GM18873 (cell line): ENCODE data around the gene INPP5F.
"Not testable (repeated sequence)": the region's sequence is repeated elsewhere in the genome, so short reads cannot be mapped to it uniquely, and the experiment has no call there.

Experiments used
- ATAC-seq: cut with Tn5 transposase; IDR thresholded peaks from one replicate; pipeline ENCODE4 v1.9.1; 2021; ENCODE audit warnings: mild to moderate bottlenecking, moderate library complexity, moderate number of reproducible peaks; ENCODE audit not compliant: unreplicated experiment, low FRiP score

Gene INPP5F

DNA sequence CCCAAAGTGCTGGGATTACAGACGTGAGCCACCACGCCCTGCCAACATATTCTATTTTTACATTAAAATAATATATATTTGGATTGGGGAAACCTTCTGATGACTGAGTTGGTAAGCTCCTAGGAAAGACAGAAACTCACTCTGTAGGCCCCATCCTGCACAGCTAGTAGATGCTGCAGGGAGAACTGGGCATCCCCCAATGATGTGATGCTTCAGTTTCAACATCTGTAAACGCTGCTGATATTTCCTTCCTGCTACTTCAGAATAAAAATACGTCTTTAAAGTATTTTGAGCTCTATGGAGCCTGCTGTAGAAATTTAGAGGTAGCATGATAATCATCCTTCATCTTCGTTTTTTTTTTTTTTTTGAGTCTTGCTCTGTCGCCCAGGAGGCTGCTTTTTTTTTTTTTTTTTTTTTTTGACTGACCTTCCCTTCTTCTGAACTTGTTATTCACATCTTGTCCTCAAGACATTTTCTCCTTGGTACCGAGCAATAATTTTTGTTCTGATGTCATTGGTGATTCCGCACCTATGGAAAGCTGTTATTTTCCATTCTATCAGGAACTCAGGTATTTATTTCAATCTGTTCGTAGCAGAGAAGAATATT, 21.8 kb upstream of the INPP5F start:
- ATAC-seq, result no peak

DNA sequence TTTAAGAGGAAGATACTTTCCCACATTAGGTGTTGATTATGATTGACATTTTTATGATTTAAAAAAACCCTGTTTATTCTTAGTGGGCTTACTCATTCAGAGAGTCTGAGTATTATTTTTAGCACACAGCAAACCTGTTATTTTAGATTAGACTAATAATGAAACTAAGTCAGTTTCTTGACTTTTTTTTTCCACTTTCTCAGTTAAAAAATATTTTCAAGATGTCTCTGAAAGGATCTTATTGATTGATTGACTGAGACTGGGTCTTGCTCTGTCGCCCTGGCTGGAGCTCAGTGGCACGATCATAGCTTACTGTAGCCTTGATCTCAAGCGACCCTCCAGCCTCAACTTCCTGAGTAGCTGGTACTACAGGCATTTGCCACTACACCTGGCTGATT, 20.4 kb upstream of the INPP5F start:
- peak; percentile 45 for ATAC-seq

DNA sequence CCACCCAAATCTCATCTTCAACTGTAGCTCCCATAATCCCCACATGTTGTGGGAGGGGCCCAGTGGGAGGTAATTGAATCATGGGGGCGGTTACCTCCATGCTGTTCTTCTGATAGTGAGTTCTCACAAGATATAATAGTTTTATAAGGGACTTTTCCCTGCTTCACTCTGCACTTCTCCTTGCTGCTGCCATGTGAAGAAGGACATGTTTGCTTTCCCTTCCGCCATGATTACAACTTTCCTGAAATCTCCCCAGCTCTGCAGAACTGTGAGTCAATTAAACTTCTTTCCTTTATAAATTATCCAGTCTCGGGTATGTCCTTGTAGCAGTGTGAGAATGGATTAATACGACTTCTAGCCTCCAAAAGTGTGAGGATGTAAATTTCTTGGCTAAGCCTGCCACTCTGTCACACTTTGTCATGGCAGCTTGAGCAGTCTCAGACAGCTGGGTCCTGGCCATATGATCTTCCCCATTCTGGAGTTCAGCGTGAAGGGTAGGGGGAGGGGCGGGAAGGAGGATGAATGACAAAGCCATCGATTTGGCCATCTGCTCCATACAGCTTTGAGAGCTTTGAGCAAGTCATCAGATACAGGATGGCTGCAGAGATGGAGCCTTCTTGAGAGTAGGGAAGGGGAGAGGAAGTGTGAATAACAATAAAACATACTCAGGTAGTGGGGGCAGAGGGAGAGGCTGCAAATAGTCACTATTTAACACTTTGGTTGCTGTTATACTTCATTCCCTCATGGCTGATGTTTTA, 19.1 kb upstream of the INPP5F start:
- ATAC-seq, result no peak

DNA sequence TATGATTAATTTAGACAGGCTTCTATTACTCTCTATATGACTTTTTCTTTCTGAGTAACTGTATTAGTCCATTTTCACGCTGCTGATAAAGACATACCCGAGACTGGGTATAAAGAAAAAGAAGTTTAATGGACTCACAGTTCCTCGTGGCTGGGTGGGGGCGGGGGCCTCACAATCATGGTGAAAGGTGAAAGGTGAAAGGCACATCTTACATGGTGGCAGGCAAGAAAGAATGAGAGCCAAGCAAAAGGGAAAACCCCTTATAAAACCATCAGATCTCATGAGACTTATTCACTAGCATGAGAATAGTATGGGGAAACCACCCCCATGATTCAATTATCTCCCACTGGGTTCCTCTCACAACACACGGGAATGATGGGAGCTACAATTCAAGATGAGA, 18.5 kb upstream of the INPP5F start:
- ATAC-seq, result not testable (repeated sequence)

DNA sequence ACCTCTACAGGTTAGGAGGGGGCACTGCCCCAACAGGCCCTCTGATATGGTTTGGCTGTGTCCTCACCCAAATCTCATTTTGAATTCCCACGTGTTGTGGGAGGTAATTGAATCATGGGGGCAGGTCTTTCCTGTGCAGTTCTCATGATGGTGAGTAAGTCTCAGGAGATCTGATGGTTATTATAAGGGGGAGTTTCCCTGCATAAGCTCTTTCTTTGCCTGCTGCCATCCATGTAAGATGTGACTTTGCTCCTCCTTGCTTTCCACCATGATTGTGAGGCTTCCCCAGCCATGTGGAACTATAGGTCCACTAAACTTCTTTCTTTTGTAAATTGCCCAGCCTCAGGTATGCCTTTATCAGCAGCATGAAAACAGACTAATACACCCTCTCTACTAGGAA, 14.9 kb upstream of the INPP5F start:
- ATAC-seq, result not testable (repeated sequence)

DNA sequence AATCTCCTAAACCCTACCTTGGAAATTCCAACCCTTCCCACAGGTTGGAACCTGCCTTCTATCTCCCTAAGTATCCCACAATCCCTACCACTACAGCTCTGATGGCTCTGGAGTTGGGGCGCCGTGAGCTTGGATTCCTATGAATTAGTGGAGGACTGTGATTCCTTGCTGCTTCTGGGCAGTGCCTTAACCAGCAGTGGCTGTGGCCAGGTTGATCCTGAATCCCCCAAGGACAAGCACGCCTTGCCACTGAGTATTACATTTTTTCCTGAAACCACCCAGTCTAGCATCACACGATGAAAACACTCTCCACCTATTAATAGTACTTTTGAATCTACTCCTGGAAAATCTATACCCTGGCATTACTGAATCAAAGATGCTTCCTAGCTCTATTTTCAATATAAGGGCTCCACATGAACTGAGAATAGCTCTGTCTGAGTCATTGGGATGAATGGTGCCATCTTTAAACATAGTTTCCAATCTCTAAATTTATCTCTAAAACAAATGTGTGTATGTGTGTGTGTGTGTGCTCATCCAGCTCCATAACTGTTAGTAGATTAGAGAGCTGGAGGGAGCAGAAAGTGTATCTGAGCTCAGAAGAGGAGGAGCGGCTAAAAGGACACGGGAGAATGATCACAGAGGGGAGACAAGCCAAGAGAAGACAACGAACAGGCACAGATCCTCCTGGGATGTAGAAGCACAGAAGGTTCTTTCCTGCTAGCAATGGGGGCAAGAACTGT, 11.9 kb upstream of the INPP5F start:
- no peak for ATAC-seq

DNA sequence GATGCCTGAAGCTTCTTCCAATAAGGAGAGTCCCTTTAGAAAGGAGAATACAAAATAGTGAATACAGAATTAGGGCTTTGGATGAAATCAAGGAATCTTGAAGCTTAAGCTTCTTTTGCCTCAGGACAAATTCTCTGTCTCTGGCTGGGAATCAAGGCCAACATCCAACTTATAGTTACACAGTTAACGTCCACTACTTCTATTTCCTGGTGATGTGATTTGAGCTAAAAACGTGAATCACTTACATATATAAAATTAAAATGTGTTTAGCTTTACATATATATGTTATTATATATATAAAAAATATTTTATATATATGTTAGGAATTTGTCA, 11.4 kb upstream of the INPP5F start:
- ATAC-seq, result no peak

DNA sequence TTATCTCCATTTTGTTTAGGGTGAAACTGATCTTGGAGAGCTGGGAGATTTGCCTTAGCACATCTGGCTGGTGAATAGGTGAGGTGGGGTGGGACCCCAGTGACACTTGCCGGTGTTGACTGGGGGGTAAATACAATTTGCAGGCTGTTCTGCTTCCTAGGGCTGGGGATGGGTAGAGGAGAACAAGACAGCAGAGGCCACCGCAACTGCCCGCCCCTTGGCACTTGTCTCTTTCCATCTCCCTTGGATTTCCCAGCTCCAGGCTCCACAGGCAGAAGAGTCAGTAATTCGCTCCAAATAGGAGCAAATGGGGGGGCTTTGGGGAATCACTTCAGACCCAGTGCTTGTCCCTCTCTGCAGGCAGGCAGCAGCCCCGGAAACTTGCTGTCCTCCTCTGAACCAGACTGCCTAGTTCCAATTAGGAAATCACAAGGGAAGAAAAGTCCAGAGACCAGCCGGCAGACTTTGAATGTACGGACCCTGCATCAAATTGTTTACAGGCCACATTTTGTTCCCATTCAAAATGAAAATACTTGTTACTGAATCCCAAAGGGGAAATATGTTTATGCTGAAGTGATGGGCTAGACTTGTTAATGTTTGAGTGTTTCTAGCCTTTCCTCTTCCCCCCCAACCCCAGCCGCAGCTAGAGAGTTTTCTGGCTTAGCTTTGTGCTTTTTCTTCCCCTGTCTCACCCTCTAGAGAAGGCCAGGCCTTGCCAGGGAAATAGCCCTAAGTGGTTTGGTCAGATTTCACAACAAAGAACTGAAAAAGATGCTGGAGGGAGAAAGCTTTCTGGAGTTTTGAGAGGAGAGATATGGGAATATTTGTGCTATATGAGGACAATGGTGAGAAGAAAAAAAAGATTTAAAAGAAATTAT, 10.0 kb upstream of the INPP5F start:
- ATAC-seq, result no peak

DNA sequence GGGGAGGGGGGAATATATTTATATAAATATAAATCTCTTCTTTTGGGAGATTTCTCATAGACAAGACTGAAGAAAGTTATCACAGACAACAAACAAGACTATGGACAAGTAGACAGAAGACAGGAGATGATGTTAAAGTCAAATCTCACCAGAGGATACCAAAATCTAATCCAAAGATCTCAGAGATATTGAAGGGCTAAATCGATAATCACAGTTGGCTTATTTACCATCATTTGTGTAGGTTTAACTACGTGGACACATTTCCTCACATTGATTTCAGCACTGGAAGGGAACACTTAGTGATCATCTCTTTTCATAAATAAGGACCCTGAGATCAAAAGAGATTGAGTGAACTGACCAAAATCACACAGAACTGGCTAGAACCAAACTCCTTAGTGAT, 2.7 kb upstream of the INPP5F start:
- ATAC-seq, result no peak

DNA sequence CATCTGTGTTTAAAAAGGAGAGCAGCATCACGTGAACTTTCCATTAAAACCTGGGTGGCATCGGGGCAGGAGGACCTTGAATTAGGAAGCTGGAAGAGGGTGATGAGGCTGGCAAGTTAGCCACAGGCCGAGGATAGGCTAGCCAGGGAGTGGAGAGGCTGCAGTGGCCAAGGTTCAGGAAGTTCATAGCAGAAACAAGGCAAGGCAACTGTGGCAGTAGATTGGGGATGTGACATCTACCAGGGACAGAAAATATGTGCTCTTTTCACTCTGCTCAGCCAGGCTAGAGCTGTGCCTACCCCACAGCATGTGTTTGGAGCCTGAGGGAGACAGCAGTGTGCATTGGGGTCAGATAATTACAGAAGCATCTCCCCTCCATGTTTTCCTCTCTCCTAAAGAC, 2.2 kb upstream of the INPP5F start:
- no peak for ATAC-seq

DNA sequence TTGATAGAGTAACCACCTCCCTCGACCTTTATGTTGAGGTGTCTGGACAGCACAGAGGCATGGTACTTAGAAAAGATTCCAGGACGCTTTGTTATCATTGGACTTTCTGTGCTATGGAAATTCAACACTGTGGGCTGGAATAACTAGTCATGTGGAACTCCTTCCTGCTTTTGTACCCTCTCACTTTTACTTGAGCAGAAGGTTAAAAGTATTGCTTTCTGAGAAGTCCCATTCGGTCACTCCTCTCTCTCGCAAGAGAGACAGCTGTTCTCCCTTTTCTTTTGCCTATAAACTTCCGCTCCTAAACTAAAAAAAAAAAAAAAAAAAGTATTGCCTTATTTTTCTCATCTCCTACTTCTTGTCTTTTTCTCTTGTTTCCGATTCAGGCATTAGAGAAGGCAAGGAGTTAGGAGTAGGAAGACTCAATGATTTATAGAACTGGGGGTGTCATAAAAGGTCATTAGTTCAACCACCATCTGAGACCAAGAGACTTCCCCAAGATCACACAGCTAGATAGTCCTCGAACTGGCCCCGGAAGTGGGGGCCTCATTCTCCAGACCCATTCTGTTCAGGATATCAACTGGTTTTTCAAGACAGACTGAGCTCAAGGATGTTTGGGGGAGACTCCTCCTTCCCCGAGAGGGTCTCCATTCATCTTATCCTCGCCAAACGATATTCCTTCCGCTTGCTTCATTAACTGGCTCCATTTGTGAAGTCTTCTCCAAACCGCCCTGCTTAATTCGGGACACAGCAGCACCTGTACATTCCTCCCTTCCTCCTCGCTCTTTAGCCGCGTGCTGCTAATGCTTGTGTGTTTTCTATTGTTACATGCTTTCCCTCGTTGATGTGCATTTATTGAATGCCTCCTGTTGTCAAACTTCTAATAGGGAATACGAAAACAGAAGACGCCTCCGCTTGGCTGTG, 995 bp upstream of the INPP5F start:
- peak; percentile 1 for ATAC-seq

DNA sequence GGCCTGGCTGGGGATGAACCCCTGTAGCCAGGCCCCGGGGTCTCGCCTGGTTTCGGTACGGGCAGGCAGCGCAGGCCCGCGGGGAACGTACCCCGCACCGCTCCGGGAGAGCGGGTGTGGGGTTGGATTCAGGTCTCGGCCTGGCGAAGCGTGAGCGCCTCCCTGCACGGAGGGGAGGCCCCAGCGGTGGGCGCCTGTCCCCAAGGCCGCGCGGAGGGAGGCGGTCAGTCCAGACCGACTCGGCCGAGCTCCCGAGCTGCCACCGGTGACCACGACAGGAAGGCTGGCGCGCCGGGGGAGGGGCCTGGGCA, 378 bp upstream of the INPP5F start:
- ATAC-seq, result no peak

DNA sequence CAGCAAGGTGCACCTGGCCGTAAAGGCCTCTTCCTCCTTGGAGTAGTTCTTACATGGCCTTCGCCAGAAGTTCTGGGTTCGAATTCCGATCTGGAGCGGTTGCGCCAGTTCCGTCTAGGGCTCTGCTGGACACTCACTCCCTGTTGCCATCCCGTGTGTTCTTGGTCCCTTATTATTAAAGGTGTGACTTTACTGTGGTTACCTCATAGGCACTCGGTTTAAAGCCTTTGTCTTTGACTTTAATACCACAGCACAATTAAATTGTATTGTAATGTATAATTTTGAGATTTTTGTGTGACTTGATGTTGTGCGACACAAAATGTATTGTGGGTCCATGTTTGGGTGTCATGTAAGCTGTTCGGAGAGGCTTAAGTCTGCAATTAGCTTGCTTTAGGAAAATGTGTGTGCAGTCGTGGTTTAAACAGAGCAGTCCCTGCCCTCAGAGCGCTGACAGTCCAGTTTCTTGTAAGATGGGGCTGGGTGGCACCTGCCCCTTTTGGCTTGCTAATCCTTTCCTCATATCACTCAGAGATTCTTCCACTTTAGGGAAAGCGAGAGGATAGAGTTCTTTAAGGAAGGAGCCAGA, 919 bp downstream of the INPP5F start:
- no peak for ATAC-seq

DNA sequence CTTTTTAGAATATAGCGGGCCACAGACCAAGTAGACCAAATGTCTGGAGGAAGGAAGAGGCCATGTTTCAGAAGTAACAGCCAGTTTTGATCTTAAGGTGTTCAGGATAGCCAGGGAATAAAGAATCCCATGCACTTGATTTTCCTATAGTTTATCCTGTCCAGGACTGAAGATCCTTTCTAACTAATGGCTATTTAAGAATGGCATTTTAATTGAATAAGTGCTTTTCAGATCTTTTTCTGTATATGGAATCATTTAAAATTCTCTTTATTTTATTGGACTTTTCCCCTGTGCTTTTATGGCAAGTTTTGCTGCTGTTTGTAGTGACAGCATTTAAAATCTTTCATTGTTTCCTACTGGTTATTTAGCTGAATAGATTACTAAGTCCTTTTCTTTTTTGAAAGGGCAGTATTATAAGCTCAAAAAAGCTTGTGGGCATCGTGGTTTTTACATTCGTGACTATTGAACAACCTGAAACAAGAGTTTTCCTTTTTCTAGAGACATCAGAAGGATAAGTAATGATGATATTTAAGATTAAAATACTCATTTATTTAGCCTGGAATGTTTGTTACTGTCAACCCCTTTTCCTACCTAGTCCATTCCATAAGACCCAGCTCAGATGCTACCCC, 2.4 kb downstream of the INPP5F start:
- ATAC-seq, result no peak

DNA sequence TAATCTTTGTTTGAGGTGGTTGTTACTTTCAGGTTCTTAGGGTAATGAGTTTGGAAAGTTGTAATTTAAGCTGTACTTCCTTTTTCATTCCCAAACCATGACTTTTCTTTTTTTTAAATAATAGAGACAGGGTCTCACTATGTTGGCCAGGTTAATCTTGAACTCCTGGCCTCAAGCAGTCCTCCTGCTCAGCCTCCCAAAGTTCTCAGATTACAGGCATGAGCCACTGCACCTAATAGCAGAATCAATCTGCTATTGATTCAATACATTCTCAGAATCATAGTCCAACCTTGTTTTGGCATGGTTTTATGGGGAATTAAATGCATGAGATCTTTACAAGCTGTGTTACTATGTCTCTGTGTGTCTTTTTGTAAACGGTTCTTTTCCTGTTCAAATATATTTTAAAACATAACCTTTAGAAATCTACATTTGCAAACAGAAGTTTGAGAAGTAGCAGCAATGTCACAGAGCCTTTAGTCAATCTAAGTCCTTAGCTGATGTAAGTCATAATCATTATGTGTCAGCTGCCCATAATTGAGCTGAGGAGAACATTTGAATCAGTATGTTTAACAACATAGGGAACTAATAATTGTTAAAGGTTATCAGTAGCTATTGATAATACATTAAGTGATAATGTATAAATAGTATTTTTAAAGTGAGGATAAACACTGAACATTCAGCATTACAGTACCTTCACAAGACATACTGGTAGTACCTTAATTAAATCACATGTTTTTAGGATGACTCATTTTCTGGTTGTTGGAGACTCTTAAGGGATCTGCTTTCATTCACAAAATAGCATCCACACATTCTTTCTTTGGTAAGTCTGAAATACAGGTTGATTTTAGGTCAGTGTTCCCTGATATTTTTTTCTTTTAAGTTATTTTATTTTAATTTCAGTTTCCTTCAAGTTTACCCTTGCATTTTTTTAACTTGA, 8.8 kb downstream of the INPP5F start:
- ATAC-seq, result no peak

DNA sequence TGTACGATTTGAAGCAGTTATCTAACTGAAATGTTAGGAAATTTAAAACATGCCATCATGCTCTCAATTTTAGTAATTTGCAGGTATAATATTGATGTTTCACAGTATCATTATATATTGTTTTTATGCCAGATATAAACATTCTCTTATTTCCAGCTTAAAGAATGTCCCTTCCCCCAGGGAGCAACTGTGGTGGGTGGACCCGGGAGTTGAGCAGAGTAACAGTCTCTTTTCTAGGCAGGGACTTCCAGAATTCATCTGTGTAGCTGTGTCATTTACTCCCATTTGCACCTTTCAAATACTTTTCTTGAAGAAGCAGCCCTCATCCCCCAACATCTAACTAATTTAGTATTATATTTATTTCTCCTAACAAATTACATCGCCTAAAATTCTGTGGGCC, 9.6 kb downstream of the INPP5F start:
- no peak for ATAC-seq

DNA sequence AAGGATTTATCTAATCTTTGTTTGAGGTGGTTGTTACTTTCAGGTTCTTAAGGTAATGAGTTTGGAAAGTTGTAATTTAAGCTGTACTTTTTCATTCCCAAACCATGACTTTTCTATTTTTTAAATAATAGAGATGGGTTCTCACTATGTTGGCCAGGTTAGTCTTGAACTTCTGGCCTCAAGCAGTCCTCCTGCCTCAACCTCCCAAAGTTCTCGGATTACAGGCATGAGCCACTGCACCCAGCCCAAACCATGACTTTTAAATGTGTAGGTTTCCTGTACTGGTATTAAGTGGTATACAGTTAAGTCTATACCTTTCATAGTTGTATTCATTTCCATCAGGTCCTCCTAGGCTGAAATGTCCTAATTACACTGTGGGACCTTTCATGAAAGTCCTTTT, 10.4 kb downstream of the INPP5F start:
- ATAC-seq, result no peak

DNA sequence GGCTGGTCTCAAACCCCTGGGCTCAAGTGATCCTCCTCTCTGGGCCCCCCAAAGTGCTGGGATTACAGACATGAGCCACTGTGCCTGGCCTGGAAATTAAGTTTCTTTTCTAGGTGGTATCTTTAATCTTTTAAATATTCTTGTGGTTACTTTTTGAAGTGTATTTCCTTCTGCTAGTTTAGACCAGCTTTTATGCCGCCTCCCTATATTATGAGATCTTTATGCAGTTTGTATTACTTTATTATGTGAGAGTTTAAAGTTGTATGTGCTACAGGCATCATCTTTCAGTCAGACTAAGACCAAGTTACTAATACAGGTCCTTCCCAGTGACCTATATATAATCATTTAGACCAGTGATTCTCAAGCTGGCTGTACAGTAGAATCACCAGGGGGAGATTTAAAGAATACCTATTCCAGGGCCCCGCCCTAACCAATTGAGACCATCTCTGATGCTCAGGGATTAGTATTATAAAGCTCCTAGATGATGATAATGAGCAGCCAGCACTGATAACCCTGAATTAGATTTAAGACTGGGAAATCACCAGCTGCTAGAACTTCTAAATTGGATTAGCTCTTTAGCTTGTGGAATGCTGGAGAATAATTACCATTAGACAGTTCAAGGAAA, 11.3 kb downstream of the INPP5F start:
- no peak for ATAC-seq
